Measurements from ENCODE around the gene GPR137.

GPR137 gene

DNA sequence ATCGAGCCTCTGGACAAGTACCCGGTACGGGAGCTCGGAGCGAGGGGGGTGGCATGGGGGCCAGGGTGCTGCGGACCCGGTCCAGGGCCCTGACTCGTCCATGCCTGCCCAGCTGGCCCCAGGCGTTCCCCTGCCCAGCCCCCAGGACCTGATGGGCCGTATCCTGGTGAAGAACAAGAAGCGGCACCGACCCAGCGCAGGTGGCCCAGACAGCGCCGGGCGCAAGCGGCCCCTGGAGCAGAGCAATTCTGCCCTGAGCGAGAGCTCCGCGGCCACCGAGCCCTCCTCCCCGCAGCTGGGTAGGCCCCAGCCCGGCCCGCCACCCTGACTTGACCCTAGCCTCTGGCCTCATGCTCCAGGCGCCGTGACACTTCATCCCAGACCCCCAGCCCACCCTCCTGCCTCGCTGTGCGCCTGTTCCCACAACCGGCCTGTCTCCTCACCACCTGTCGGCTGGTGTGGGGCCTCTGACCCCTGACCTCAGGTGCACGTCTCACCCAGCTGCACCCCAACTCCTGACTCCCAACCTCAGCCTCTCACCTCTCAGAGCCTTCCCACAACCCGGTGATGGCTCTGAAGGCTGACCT, 26.6 kb upstream of the GPR137 start:
- 94 to 98% methylated on average over 30 to 32 of the region's 32 CpGs for WGBS, 2 experiments (ENCODE audit: insufficient coverage in 2 of 2)
- Histone ChIP-seq H3K9me3 (ENCODE audit: control insufficient read depth, low read length) (no peaks in the 10 kb centered on the region), H3K4me1 (ENCODE audit: control insufficient read depth, insufficient read depth, low read length, poor library complexity, severe bottlenecking) (peaks cover 21% of the 10 kb centered on the region), H3K4me3 (ENCODE audit: extremely low read depth, insufficient read depth, low read length, poor library complexity, severe bottlenecking) (no peak overlapping the region), H3K36me3 (ENCODE audit: control insufficient read depth, insufficient read depth, low read length) (peaks cover 89% of the 10 kb centered on the region), H3K27ac (ENCODE audit: low read depth, low read length, severe bottlenecking) (no peak overlapping the region)

DNA sequence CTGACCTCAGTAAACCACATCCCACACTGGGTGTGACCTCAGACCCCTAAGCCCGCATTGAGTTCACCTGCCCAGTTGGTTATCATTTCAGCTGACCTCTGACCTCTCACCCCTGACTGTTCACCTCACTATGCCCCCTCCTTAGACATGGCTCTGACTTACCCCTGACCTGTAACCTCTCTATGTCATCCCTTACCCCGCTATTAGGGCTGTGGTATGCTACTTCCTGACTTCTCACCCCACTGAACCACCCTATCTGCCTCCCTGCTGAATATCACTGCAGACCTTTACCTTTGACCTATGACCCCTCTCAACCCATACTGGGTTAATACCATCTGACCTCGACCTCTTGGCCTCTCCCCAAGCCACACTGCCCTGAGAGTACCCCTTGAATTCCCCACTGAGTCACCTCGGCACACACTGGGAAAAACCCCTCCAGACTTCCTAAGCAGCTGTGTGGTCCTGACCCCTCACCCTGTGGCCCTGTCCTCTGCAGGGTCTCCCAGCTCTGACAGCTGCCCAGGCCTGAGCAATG, 26.0 kb upstream of the GPR137 start:
- 89 to 91% methylated on average over 3 to 4 of the region's 4 CpGs for WGBS, 2 experiments (ENCODE audit: insufficient coverage in 2 of 2)
- peaks cover 90% of the 10 kb centered on the region for H3K36me3 ChIP-seq (ENCODE audit: control insufficient read depth, insufficient read depth, low read length)
- H3K9me3 ChIP-seq (ENCODE audit: control insufficient read depth, low read length) = no peaks in the 10 kb centered on the region
- no peak overlapping the region for H3K4me3 ChIP-seq (ENCODE audit: extremely low read depth, insufficient read depth, low read length, poor library complexity, severe bottlenecking)
- H3K27ac ChIP-seq (ENCODE audit: low read depth, low read length, severe bottlenecking) = no peak overlapping the region
- peaks cover 23% of the 10 kb centered on the region for H3K4me1 ChIP-seq (ENCODE audit: control insufficient read depth, insufficient read depth, low read length, poor library complexity, severe bottlenecking)

DNA sequence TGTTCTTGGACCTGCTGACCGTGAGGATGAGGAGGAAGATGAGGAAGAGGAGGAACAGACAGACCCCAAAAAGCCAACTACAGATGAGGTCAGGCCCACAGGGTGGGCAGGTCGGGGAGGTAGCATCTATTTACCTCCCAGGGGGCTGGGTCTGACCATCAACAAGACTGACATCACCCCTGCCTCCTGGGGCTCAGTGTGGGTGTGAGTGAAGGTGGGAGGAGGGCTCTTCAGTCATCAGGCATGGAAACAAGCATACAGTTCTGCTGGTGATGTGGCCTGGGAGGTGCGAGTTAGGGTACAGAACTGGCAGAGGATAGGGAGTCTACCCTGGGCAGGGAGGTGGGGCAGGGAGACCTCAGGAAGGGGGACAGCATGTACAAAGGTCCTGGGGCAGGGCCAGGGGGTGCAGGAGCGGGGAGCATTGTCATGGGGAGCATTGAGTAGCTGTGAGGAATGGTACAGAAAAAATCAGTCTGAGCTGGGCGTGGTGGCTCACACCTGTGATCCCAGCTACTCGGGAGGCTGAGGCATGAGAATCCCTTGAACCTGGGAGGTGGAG, 25.4 kb upstream of the GPR137 start:
- Histone ChIP-seq H3K27ac (ENCODE audit: low read depth, low read length, severe bottlenecking) (no peak overlapping the region), H3K9me3 (ENCODE audit: control insufficient read depth, low read length) (no peaks in the 10 kb centered on the region), H3K4me1 (ENCODE audit: control insufficient read depth, insufficient read depth, low read length, poor library complexity, severe bottlenecking) (peaks cover 23% of the 10 kb centered on the region), H3K36me3 (ENCODE audit: control insufficient read depth, insufficient read depth, low read length) (peaks cover 89% of the 10 kb centered on the region), H3K4me3 (ENCODE audit: extremely low read depth, insufficient read depth, low read length, poor library complexity, severe bottlenecking) (no peak overlapping the region)
- 88 to 98% methylated on average over 4 to 5 of the region's 6 CpGs for WGBS, 2 experiments (ENCODE audit: insufficient coverage in 2 of 2)

DNA sequence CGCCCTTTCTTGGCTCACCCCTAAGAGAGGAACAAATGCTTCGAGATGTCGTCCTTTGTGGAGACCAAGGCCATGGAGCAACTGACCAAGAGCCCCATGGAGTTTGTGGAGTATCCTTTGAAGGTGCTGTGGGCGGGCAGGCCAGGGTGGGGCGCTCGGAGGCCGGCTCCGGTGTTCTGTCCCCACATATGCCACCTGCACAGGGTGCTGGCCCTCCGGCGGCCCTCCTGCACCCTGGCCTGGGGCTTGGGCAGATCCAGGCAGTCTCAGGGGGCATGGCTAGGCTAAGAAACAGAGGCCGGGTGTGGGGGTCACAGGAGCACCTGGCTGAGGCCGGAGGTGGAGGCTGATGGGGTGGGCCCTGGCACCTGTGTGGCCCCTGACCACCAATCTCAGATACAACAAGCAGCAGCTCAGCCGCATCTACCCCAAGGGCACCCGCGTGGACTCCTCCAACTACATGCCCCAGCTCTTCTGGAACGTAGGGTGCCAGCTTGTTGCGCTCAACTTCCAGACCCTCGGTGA, 24.0 kb upstream of the GPR137 start:
- WGBS, 2 experiments (ENCODE audit: insufficient coverage in 2 of 2) = 95% methylated on average over 14 to 18 of the region's 18 CpGs
- peaks cover 89% of the 10 kb centered on the region for H3K36me3 ChIP-seq (ENCODE audit: control insufficient read depth, insufficient read depth, low read length)

DNA sequence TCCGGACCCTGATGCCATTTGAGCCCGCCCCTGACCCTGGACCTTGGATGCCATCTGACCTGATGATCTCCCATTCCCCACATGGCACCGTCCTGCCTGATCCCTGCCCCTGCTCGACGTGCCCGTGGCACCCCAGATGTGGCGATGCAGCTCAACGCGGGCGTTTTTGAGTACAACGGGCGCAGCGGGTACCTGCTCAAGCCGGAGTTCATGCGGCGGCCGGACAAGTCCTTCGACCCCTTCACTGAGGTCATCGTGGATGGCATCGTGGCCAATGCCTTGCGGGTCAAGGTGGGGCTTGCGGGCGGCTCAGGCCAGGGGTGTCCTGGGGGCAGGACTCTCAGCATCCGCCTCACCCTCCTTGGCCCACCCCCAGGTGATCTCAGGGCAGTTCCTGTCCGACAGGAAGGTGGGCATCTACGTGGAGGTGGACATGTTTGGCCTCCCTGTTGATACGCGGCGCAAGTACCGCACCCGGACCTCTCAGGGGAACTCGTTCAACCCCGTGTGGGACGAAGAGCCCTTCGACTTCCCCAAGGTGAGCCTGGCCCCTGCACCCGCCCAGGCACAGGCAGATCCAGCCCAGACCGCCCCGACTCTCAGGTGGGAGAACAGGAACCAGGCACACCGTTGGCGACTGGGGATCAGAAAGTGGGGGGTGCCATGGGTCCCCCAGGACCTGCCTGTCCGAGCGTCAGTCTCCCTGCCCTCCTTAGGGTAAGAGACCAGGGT, 23.2 kb upstream of the GPR137 start:
- H3K36me3 ChIP-seq (ENCODE audit: control insufficient read depth, insufficient read depth, low read length) = peaks cover 92% of the 10 kb centered on the region
- 95 to 96% methylated on average over 34 to 41 of the region's 42 CpGs for WGBS, 2 experiments (ENCODE audit: insufficient coverage in 2 of 2)

More for the DNA sequence above, 24.0 kb upstream of the GPR137 start:
- H3K4me3 ChIP-seq (ENCODE audit: extremely low read depth, insufficient read depth, low read length, poor library complexity, severe bottlenecking) = no peak overlapping the region
- H3K4me1 ChIP-seq (ENCODE audit: control insufficient read depth, insufficient read depth, low read length, poor library complexity, severe bottlenecking) = peaks cover 23% of the 10 kb centered on the region
- no peak overlapping the region for H3K27ac ChIP-seq (ENCODE audit: low read depth, low read length, severe bottlenecking)
- H3K9me3 ChIP-seq (ENCODE audit: control insufficient read depth, low read length) = no peaks in the 10 kb centered on the region

DNA sequence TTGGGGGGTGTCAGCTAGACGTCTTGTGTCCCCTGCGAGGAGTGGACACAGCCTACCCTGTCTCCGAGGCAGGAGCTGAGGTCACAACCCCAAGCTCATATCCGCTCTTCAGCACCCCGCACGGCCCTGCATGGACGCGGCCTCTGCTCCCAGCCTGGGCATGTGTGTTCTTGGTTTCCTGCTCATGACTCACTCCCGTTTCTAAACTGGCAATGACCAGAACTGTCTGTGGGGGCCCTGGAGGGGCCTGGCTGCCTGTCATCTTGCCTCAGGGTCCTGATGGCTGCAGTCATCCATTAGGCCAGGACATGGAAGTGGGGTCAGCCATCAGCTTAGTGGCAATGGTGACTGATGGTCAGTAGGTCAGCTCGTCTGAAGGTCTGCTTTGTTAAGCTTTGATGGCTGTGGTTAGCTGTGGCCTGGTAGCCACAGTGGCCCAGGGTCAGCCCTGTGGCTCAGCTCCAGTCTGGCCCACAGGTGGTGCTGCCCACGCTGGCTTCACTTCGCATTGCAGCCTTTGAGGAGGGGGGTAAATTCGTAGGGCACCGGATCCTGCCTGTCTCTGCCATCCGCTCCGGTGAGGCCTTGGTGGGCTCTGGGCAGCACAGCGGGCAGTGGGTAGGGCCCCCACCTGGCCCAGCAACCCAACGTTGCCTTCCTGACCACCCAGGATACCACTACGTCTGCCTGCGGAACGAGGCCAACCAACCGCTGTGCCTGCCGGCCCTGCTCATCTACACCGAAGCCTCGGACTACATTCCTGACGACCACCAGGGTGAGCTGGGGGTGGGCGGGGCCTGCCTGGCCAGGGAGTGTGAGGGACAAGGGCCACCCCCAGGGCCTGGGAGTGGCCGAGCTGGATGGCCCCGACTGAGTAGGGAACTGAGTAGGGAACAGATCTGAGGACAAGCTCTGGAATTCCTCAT, 22.4 kb upstream of the GPR137 start:
- 81 to 83% methylated on average over 23 to 26 of the region's 29 CpGs for WGBS, 2 experiments (ENCODE audit: insufficient coverage in 2 of 2)
- Histone ChIP-seq H3K4me1 (ENCODE audit: control insufficient read depth, insufficient read depth, low read length, poor library complexity, severe bottlenecking) (peaks cover 32% of the 10 kb centered on the region), H3K36me3 (ENCODE audit: control insufficient read depth, insufficient read depth, low read length) (peaks cover 91% of the 10 kb centered on the region), H3K27ac (ENCODE audit: low read depth, low read length, severe bottlenecking) (peak overlapping the region; percentile 83), H3K9me3 (ENCODE audit: control insufficient read depth, low read length) (no peaks in the 10 kb centered on the region), H3K4me3 (ENCODE audit: extremely low read depth, insufficient read depth, low read length, poor library complexity, severe bottlenecking) (no peak overlapping the region)

More for the DNA sequence above, 23.2 kb upstream of the GPR137 start:
- Histone ChIP-seq H3K27ac (ENCODE audit: low read depth, low read length, severe bottlenecking) (peak overlapping the region; percentile 83), H3K9me3 (ENCODE audit: control insufficient read depth, low read length) (no peaks in the 10 kb centered on the region), H3K4me3 (ENCODE audit: extremely low read depth, insufficient read depth, low read length, poor library complexity, severe bottlenecking) (no peak overlapping the region), H3K4me1 (ENCODE audit: control insufficient read depth, insufficient read depth, low read length, poor library complexity, severe bottlenecking) (peaks cover 28% of the 10 kb centered on the region)

DNA sequence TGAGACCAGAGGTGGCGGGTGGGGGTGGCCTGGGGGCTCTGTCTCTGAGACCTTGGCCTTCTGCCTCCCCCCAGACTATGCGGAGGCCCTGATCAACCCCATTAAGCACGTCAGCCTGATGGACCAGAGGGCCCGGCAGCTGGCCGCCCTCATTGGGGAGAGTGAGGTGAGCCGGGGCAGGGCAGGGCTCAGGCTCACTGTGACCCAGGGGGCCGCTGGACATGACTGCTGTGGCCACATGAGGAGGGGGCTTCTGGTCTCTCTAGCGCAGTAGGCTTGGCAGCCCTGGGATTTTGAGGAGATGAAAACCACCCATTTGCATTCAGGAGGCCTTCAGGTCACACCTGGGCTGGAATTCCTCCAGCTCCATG, 21.7 kb upstream of the GPR137 start:
- Histone ChIP-seq H3K4me3 (ENCODE audit: extremely low read depth, insufficient read depth, low read length, poor library complexity, severe bottlenecking) (no peak overlapping the region), H3K9me3 (ENCODE audit: control insufficient read depth, low read length) (no peaks in the 10 kb centered on the region), H3K36me3 (ENCODE audit: control insufficient read depth, insufficient read depth, low read length) (peaks cover 86% of the 10 kb centered on the region), H3K27ac (ENCODE audit: low read depth, low read length, severe bottlenecking) (no peak overlapping the region), H3K4me1 (ENCODE audit: control insufficient read depth, insufficient read depth, low read length, poor library complexity, severe bottlenecking) (peaks cover 39% of the 10 kb centered on the region)
- WGBS, 2 experiments (ENCODE audit: insufficient coverage in 2 of 2) = 92% methylated on average over 4 to 7 of the region's 8 CpGs

DNA sequence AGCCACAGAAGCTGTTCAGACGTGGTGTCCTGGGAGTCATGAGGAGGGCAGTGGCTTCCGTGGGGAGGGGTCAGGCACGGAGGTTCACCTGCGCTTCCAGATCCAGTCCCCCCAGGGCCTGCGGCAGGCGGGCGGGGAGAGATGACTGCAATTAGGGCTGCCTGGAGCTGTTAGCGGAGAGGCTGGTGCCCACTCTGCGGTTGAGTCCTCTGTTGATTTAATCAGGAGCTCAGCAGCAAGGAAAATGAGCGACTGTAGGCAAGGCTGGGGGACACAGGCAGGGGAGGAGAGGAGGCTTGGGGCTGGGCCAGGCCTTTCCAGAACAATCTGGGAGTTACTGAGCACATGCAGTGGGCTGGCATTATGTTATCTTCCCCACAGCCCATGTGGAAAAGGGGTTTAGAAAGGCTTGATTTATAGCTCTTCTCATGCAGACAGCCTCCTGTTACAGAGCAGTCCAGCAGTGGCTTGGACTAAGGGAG, 21.2 kb upstream of the GPR137 start:
- Histone ChIP-seq H3K4me1 (ENCODE audit: control insufficient read depth, insufficient read depth, low read length, poor library complexity, severe bottlenecking) (peaks cover 39% of the 10 kb centered on the region), H3K9me3 (ENCODE audit: control insufficient read depth, low read length) (no peaks in the 10 kb centered on the region), H3K36me3 (ENCODE audit: control insufficient read depth, insufficient read depth, low read length) (peaks cover 82% of the 10 kb centered on the region), H3K4me3 (ENCODE audit: extremely low read depth, insufficient read depth, low read length, poor library complexity, severe bottlenecking) (no peak overlapping the region), H3K27ac (ENCODE audit: low read depth, low read length, severe bottlenecking) (no peak overlapping the region)
- 95 to 98% methylated on average over 6 to 10 of the region's 10 CpGs for WGBS, 2 experiments (ENCODE audit: insufficient coverage in 2 of 2)

DNA sequence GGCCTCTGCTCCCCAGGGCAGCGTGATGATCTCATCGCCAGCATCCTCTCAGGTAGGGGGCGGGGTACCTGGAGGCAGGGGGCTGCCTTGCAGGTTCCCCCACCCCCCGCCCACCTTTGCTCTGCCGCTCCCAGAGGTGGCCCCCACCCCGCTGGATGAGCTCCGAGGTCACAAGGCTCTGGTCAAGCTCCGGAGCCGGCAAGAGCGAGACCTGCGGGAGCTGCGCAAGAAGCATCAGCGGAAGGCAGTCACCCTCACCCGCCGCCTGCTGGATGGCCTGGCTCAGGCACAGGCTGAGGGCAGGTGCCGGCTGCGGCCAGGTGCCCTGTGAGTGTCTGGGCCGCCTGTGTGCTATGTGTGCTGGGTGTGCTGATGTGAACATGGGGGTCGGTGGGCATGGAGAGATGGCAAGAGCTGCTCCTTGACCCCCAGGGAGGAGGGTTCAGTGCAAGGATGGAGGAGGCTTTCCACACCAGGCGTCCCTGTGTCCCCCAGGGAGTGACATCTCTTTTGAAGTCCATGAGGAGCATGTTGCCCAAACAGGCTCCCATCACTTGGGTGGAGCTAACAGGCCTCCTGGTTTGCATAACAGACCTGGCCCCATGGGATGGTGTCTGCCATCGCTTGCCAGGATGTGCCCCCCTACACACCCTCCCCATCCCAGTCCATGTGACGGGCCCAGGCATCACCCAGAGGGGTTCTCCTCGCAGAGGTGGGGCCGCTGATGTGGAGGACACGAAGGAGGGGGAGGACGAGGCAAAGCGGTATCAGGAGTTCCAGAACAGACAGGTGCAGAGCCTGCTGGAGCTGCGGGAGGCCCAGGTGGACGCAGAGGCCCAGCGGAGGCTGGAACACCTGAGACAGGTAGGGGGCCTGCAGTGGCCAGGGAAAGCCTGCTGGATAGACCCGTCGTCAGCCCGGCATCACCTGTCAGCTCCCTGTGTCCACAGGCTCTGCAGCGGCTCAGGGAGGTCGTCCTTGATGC, 20.2 kb upstream of the GPR137 start:
- Histone ChIP-seq H3K36me3 (ENCODE audit: control insufficient read depth, insufficient read depth, low read length) (peaks cover 73% of the 10 kb centered on the region), H3K27ac (ENCODE audit: low read depth, low read length, severe bottlenecking) (no peak overlapping the region), H3K9me3 (ENCODE audit: control insufficient read depth, low read length) (no peaks in the 10 kb centered on the region), H3K4me3 (ENCODE audit: extremely low read depth, insufficient read depth, low read length, poor library complexity, severe bottlenecking) (no peak overlapping the region), H3K4me1 (ENCODE audit: control insufficient read depth, insufficient read depth, low read length, poor library complexity, severe bottlenecking) (peaks cover 39% of the 10 kb centered on the region)
- 91 to 95% methylated on average over 29 to 31 of the region's 35 CpGs for WGBS, 2 experiments (ENCODE audit: insufficient coverage in 2 of 2)

Data from mesodermal cell (in vitro differentiated cells).